GM04504 (cell line): ENCODE results near the gene IGFBP2.

ENCODE experiments used
- DNase-seq: peaks from one replicate; pipeline ENCODE4 v3.0.0-alpha.2; 2012; ENCODE audit warnings: low read depth

The IGFBP2 gene

DNA sequence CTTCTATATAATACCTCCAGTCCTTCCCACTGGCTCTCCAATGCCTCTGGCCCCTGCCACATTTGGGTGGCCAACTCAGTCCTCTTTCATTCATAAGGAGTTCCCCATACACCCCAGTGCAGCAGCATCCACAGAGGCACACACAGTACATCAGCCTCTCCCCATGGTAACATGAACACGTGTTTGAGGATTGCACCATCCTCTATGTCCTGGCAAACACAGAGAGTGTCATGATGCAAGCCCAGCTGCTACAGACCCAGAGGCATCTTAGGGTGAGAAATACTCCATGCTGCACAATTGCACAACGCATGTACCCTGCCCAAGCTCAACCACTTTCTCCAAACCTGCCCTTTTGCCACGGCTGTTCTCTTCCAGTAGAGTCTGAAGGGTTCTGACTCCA, 50.6 kb downstream of the IGFBP2 start:
- DNase-seq, result peak; percentile 90

DNA sequence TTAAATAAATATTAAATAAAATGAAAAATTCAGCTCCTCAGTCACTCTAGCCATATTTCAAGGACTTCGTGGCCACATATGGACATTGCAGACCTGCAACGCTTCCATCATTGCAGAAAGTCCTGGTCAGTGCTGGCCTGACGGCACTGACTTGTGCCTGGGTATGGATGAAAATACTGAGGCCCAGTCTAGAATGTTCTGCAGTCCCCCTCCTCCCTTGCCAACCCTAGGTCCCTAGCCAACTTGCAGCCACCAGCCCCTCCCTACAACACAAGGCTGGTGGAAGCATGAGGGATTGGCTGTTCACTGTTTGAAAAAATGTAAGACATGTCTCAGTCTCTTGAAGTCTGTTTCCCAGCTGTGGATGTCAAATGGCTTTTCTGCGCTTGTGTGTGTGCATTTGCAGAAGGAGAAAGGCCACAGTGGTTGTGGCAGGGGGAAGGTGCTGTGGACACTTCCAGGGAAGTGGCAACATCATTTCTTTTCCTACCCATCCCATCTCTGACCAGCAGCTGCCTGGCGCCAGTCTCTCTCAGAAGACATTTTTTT, 52.2 kb downstream of the IGFBP2 start:
- DNase-seq, result no peak

DNA sequence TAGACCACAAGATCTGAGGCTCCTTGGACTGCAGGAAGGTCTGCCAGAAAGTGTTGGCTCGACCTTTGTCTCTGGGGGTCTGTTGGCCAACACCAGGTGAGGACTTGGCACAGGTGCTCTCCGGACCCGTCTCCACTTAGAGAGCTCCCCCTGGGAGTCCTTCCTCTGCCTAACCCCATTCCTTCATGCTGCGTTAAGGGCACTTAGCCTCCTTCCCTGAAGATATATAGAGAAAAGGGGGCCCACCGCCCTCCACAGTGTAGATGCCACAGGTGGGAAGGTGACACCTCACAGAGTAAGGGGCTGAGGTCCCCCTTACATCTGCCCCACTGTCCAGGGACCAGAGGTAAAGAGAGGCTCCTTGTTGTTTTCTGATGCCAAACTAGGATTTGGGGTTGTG, 53.9 kb downstream of the IGFBP2 start:
- DNase-seq, result no peak

DNA sequence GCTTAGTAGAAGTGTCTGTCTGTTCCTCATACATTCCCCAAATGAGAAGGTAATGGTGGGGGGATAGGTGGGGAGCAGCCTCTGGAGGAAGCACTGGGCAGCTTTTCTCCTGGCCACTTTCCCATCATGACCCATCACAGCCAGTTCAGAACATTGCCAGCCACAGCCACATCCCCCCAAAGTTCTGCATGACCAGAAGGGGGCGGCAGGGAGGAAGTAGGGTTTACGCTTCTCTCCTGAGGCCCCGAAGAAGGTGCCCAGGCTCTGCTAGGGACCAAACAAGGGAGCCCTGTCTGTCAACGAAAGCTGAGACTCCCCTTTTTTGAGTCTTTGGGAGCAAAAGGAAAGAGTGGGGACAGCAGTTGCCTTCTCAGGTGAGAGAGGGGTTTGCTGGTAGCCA, 54.4 kb downstream of the IGFBP2 start:
- DNase-seq, result no peak

DNA sequence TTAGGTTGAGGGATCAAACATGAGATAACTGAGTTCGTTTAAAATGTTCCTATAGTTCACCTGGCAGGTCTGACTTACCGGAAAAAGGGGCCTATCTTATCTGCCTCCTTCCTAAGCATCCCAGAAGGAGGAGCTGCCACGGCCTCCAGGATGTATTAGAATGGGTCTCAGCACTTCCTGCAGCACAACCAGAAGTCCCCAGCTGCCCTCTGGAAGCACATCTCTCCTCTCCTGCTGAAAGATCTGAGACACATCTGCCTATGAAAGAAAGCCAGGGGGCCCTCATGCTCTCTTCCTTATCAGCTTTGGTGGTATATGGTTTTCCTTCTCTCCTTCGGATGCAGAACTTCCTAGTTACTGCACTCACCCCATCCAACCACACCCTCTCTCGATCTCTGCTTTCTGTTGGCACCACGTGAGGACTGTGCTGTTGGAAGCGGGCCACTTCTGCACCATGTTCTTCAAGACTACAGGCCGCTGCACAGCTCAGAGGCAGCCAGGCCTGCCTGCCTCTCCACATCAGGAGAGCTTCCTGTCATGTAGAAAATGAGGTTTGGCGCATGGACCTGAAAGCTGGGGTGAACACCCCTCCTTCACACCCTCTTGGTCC, 55.6 kb downstream of the IGFBP2 start:
- DNase-seq, result no peak

DNA sequence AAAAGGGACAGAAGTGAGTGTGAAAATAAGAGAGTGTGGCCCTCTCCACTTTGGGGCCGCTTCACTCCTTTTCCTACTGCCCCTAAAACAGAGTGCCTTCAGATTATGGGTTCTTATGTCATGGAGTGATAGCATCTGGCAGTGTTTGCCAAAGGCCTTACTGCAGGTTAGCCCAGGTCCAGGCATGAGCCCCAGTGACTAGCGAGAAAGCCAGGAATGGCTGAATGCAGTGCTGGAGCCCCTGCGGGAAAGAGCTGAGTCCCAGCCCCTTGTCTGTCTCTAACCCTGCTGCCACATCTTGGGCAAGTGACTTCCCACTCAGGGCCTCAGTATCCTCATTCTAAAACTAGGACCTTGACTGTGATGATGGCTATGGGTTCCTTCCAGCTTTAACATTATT, 56.2 kb downstream of the IGFBP2 start:
- DNase-seq, result no peak

DNA sequence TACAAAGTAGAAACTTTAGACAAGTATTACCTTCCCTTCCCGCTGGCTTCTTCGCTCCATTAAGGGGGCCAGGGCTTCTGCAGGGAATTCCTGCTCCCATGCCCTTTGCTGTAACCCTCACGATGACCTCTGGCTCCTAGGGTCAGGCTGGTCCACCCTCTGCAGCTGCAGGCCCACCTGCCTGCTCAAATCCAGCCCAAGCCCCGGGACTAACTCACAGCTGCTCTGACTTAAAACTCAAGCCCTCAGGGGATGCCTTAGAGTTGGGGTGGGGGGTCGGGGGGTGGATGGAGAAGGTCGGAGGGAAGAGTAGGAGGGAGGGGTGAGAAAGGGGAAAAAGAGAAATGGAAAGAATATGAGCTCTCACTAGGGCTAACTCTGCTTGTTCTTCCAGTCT, 57.2 kb downstream of the IGFBP2 start:
- DNase-seq, result no peak

DNA sequence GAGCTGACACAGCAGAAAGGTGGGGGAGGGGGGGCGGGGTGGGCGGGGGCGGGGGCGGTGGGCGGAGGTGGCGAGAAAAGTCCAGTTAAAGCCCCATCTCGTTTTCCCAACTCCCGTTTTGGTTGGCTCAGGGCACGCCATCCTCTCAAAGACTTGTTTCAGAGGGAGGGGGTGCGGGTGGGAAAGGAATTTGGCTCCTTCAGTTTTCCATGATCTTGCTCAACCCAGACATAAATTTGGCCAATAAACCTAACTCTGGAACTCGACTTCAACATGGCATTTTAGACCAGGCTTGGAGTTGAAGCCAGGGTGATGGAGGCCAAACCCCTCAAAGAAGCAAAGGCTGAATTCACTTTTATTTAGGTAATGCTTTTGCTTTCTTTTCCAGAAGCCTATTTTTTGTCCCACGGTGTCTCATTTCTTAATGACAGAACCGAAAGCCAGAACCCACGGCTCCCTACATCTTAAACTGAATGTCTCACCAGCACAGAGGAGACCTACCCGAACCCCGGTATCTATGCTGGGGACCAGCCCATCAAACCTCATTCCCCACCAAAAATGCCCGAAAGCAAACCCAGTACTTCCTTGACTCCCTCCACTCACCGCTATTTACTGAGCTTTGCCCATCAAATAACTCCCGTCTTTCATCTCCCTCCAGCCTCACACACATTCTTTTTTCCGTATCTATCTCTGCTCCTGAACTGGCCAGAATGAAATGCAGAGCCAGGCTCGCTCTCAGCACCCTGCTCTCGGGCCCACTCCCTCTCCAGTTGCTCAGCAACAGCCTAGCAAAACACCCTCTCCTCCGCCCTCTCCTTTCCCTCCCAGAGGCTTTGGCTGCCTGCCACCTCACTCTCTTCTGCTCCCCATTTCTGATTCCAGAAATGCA, 57.9 kb downstream of the IGFBP2 start:
- peak; percentile 32 for DNase-seq

DNA sequence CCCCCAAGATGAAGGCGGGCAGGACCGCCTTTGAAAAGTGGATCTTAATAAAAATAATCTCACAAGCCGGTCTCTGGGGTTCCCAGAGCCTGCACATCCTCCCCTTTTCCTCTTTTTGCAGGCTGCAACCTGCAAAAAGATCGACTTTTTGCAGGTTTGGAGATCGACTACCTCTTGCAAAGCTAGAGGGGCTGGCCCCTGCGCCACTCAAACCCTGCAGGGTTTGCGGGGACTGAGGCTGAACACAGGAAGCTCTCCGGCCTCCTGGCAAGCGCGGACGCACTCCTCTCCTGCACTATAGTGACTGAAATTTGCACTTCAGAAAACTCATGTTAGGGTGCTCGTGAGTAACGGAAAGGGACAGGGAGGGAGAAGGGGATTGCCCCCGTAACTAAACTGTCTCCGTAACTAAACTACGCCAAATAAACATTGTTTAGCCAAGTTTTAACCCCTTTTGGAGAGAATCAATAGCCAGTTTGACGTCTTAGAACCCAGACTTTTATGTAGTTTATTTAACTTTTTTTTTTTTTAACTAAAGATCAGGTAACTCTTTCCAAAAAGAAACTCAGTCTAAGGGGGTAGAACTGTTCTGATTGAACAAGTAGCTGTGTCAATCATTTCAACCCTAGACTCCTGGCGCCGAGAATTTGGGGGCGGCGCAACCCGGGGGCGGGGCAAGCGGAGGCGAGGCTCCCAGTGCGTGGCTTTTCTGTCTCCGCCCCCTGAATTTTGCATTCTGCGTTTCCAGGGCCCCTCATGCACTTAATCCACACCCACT, 59.6 kb downstream of the IGFBP2 start:
- DNase-seq, result no peak

DNA sequence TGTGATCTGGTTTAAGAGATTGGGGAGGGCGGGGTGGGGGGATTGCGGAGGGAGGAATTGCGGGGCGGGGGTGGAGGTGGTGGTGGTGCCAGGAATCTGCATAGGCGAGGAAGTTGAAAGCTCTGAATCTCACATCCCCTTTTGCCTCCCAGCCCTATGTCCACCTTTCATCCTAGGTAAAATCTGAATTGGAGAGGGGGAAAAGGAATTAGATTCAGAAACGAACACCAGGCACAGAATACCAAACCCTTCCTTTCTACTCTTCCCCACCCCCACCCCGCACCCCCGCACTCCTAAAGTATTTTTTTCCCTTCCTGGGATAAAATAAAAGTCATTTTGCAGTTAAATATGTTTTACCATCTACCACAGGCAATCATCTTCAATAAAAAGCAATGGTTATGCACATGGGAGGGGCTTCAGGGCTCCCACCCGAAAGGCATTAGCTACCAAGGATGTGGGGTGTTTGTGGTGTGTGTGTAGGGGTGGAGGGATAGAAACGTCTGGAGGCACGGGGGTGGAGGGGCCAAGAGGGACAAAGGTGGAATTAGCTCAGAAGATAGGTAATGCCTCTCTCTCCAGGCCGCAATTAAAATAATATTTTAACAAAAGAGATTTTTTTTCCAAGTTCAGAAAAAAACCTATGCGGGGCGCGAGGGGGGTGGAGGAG, 60.3 kb downstream of the IGFBP2 start:
- no peak for DNase-seq

DNA sequence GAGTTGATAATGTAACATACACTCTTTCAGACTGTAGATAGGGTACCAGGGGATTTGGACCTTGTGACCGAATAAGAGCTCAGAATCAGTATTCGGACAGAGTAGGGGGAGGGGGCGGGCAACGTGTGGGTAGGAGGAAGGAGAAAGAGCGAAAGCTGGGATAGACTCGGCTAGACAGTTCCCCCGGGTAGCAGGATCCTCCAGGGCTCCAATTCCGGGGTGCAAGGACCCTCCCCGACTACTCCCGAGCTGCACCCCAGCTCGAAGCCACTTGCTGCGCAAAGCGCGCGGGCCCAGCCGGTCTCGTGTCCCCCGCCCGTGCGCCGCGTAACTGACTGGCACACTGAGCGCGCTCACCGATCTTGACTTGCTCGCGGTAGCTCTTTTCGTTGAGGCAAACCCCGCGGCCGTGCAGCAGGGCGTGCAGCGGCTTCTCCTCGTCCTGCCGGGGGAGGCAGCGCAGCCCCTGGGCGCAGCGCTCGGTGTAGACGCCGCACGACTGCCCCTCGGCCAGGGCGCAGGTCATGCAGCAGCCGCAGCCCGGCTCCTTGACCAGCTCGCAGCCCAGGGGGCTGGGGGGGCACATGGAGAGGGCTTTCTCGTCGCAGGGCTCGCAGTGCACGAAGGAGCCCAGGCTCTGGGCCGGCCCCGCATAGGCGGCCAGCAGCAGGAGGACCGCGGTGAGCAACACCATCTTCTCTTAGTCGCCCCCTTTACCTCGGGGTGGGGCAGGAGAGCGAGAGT, 61.0 kb downstream of the IGFBP2 start:
- no peak for DNase-seq

DNA sequence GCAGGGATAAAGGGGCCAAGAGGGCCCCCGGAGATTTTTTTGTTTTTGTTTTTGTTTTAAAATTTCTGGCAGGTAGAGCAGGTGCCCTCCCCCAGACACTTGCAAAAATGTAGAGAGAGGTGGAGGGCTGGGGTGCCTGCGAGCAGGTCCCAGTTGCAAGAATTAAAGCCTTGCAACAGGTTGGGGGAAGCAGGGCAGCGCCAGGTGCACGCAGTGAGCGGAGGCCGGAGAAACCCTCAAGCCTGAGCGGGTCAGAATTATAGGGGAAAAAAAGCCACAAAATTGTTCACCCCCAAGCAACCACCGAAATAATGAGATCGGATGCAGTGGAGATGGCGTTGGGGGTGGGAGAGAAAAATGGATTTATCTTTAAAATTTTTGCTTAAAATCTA, 61.6 kb downstream of the IGFBP2 start:
- DNase-seq, result no peak

DNA sequence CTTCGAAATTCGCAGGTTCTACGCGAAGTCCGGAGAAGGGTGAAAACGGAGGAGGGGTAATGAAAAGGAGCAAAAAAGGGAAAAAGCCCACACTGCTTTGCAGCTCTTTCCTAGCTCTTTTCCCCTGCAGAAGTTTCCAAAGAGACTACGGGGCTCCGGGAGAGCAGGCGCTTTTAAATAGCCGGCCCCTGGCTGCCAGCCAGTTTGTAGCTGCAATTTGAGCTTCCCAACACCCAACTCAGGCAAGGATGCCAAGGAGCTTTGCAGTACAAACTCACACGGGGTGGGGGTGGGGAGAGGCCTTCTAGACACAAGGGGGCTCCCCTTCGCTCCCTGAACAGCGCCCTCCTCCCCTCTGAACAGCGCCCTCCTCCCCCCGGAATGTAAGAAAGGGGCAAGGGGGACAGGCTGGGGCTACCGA, 62.2 kb downstream of the IGFBP2 start, which contains the start of gene IGFBP5:
IGFBP5 (minus strand) TSS at position 149 of the 421 bp plus-strand sequence. CDS start 774 bp downstream, outside the sequence.
- DNase-seq, result no peak

DNA sequence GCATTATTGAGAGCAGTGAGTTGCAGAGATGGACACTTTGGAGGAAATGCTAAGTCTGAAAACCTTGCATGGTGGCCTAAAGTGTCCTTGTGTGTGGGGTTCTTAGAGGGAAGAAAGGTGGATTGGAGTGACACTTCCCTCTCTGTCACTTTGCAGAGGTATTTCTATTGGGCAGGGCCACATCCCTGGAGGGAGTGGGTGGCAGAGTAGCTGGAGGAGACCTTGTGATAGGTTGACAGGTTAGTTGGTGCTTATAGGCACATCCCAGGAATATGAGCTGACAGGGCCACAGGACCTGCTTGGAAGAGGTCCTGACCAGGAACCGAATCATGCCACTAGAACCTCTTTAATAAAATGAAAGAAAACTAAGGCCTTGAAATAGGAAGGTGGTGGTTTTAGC, 63.1 kb downstream of the IGFBP2 start:
- DNase-seq, result no peak

DNA sequence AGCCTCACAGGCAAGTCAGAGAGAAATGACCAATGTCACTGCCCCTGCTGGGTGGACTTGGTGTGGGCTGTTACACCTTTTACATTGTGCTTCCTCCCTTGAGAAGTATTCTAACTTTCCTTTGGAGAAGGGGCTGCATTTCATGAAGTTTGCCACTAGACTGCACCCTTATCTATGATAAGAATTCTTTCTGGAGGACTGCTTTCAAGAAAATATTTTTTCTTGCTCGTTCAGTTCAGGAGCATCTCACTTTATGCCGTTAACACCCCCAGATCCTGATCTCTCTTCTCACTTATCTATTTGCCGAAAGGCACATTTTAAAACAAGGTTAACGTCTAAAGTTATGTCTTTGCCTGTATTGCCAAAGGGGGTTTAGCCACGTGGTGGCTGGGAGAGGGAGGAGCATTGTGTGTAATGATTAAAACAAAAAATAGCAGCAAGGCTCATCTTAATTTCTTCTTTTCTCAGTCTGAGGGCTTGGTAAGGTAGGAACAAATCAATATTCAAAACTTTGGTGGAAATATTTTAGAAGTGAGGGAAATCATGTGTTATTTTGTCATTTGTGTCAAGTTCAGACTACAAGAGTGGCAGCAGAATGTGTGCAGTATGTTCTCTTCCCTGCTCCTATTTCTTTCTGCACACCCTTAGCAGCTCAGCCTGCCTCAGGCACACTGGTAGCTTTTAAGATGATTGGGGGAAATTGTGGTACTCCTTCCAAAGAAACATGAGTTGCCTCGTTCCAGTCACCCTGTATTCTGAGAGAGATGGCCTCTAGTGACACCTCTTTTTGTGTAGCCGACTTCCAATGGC, 63.7 kb downstream of the IGFBP2 start:
- no peak for DNase-seq

DNA sequence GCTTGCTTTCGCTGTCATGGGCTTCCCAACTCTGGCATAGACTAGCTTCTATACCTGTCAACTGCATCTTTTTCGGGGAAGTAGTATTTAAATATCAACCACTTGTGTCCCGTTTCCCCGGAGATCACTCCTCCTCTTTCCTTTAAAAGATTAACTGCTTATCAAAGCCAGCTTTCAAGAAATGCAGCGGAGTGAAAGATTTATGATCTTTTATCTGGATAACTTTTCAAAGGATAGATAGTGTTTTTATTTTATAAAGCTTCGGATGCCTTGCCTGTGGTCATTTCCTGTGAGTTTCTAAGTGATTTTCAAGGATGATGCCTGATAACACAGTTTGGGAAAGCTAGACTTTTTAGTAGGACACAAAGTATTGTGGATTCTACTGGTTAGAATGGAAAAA, 65.1 kb downstream of the IGFBP2 start:
- DNase-seq, result no peak

DNA sequence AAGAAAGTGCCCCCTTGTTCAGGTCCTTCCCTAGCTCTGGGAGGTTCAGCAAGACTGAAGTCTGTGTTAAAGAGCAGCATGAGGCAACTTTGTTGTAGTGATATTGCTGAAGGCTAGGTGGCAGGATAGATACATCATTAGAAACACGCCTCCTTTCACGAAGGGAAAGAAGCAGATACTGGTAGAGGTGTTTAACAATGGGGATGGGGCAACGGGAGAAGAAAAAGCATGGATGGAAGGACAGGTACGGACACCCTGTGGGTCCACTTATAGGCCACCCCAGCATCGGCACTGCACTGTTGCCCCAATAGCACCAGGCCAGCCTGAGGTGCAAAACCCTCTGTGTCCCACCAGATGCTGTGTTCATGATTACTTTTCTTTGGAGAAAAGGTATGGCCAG, 65.7 kb downstream of the IGFBP2 start:
- DNase-seq, result peak; percentile 31

DNA sequence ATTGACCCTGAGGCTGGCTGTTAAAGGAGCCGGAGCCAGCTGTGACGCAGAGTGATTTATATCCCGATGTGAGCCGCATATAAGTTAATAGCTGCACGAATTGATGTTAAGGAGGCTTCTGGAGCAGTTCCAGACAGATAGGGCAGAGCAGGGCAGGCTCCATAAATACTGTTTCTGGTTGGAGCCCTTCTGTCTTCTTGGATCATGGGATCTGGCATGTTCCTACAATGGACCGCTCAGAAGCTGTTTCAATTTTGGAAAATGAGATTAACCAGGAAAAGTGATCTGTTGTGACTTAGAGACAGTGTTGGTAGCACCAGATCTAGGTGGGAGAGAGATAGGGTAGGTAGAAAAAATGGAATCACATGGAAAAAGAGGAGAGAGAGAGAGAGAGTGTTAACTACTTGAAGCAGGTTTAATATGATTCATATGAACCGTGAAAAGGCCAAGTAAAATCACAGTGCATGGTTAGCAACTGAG, 66.9 kb downstream of the IGFBP2 start:
- DNase-seq, result no peak

DNA sequence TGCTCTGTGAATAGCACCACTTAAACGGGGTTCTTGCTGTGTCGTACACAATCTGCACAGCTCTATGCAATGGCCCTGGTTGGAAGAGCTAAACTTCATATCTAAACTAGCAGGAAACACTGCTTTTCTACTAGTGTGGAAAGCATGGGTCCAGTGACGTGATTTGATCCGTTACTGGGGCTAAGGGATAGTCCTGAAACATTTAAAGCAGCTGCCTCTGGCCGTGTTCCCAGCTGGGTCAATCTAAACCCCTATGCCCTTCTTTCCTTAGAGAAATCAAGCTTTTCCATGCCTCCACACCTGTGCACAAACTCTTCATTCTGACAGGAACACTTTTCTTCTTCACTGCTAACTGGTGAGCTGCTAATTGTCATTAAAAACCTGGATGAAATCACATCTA, 67.6 kb downstream of the IGFBP2 start:
- DNase-seq, result no peak

DNA sequence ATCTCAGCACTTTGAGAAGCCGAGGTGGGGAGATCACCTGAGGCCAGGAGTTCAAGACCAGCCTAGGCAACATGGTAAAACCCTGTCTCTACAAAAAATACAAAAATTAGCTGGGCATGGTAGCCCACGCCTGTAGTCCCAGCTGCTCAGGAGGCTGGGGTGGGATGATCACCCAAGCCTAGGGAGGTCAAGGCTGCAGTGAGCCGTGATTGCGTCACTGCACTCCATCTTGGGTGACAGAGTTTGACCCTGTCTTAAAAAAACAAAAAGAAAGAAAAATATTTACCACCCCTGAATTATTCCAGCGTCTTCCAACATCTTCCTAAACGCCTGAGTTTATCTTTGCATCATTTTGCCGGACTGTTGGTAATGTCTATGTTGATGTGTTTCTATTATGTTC, 68.3 kb downstream of the IGFBP2 start:
- DNase-seq, result no peak
